ENCODE data around the gene NCAM2. TPM values are rescaled to one million over a fixed set of nuclear protein-coding genes. Genes with fewer than 3 reads are reported as not detected.

Gene NCAM2
- 0.83 and 1.2 TPM in 2 replicates for total RNA-seq (2014; rRNA removed; shearing (Covaris generic))
- 0.36 TPM in 1 of 2 replicates, not detected in the other for polyA plus RNA-seq (2016; fragmentation: Nextera tagmentation; extraction: Ambion mirVana)
- long read RNA-seq, partial matches to known transcripts = 0 of 1 reads
- long read RNA-seq, other reads (novel, unspliced or antisense) = 1 of 1 reads

GRCh38 chr21:20997636-20998455, at the start of gene NCAM2:
NCAM2 (plus strand) TSS chr21:20998409.
- DNase-seq (ENCODE audit: low spot score) (peak; percentile 87), ATAC-seq (peak; percentile 80)
- Histone ChIP-seq H3K4me2 (peak within 1 kb of the TSS; percentile 98), H3K9me2 (ENCODE audit: insufficient read depth) (no peaks in the 10 kb centered on the region), H3K27me3 (ENCODE audit: insufficient read depth) (peaks cover 34% of the 10 kb centered on the region), H3K79me2 (replicated peaks; ENCODE audit: insufficient read depth) (no peaks in the 10 kb centered on the region), H3F3A (replicated peaks; ENCODE audit: low read depth) (peaks cover 5% of the 10 kb centered on the region; the same call in 1 of the 2 replicates), H3K4me3 (peak within 1 kb of the TSS; percentile 83), H3K4me1 (ENCODE audit: insufficient read depth) (peaks cover 8% of the 10 kb centered on the region), H3K27ac (ENCODE audit: low read depth) (no peak within 1 kb of the TSS), H3K36me3 (ENCODE audit: insufficient read depth) (no peaks in the 10 kb centered on the region), H4K20me1 (replicated peaks; ENCODE audit: insufficient read depth) (no peaks in the 10 kb centered on the region), H2AFZ (peak within 1 kb of the TSS; percentile 100)
- peaks cover 8% of the 10 kb centered on the region for H3K4me1 Mint-ChIP-seq
- no peak within 1 kb of the TSS for H3K27ac Mint-ChIP-seq
- H3K27me3 Mint-ChIP-seq (ENCODE audit: insufficient read depth, low read depth, poor library complexity) = peaks cover 17% of the 10 kb centered on the region
- H3K9me3 Mint-ChIP-seq = no peaks in the 10 kb centered on the region
- peak; percentile 77; the same call in 1 of the 2 replicates for TF ChIP-seq ZNF114 (CRISPR knock-in tag; IDR thresholded peaks at IDR 0.05)
- no peak for TF ChIP-seq EZH2phosphoT487 (IDR thresholded peaks at IDR 0.05; ENCODE audit: unreplicated experiment)
- TF ChIP-seq ZNF331 (CRISPR knock-in tag; IDR thresholded peaks at IDR 0.05; ENCODE audit: low read depth) = peak; percentile 39; the same call in 1 of the 2 replicates
- TF ChIP-seq NANOG (IDR thresholded peaks at IDR 0.05; ENCODE audit: borderline replicate concordance) = no peak
- no peak for TF ChIP-seq STAT1 (IDR thresholded peaks at IDR 0.05; ENCODE audit: unreplicated experiment)
- no peak for TF ChIP-seq ETS1 (IDR thresholded peaks at IDR 0.05)
- TF ChIP-seq POLR2AphosphoS5 (IDR thresholded peaks at IDR 0.05; ENCODE audit: low read depth) = 0 out of 2 replicates have a peak, but pooled peaks have one; percentile 29
- 0 out of 2 replicates have a peak, but pooled peaks have one; percentile 24 for TF ChIP-seq CREB1 (CRISPR knock-in tag; IDR thresholded peaks at IDR 0.05; ENCODE audit: low read depth)
- TF ChIP-seq, protein P1, sequence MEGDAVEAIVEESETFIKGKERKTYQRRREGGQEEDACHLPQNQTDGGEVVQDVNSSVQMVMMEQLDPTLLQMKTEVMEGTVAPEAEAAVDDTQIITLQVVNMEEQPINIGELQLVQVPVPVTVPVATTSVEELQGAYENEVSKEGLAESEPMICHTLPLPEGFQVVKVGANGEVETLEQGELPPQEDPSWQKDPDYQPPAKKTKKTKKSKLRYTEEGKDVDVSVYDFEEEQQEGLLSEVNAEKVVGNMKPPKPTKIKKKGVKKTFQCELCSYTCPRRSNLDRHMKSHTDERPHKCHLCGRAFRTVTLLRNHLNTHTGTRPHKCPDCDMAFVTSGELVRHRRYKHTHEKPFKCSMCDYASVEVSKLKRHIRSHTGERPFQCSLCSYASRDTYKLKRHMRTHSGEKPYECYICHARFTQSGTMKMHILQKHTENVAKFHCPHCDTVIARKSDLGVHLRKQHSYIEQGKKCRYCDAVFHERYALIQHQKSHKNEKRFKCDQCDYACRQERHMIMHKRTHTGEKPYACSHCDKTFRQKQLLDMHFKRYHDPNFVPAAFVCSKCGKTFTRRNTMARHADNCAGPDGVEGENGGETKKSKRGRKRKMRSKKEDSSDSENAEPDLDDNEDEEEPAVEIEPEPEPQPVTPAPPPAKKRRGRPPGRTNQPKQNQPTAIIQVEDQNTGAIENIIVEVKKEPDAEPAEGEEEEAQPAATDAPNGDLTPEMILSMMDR (conservative IDR thresholded peaks at IDR 0.05; ENCODE audit: low read depth in 2 of 2) = no peak
- TF ChIP-seq EZH2 (IDR thresholded peaks at IDR 0.05; ENCODE audit: low read depth, unreplicated experiment) = no peak
- no peak for TF ChIP-seq REST (IDR thresholded peaks at IDR 0.05; ENCODE audit: unreplicated experiment)
- TF ChIP-seq JUNB (IDR thresholded peaks at IDR 0.05; ENCODE audit: unreplicated experiment) = no peak
- no peak for TF ChIP-seq ZNF462 (CRISPR knock-in tag; IDR thresholded peaks at IDR 0.05)
- peak within 1 kb of the TSS; percentile 82 for H3K4me3 Mint-ChIP-seq
- H3K36me3 Mint-ChIP-seq (ENCODE audit: low read depth) = no peaks in the 10 kb centered on the region

Measured in GM23338 (cell line).